ENCODE results near the gene FLRT1.

FLRT1 gene

DNA sequence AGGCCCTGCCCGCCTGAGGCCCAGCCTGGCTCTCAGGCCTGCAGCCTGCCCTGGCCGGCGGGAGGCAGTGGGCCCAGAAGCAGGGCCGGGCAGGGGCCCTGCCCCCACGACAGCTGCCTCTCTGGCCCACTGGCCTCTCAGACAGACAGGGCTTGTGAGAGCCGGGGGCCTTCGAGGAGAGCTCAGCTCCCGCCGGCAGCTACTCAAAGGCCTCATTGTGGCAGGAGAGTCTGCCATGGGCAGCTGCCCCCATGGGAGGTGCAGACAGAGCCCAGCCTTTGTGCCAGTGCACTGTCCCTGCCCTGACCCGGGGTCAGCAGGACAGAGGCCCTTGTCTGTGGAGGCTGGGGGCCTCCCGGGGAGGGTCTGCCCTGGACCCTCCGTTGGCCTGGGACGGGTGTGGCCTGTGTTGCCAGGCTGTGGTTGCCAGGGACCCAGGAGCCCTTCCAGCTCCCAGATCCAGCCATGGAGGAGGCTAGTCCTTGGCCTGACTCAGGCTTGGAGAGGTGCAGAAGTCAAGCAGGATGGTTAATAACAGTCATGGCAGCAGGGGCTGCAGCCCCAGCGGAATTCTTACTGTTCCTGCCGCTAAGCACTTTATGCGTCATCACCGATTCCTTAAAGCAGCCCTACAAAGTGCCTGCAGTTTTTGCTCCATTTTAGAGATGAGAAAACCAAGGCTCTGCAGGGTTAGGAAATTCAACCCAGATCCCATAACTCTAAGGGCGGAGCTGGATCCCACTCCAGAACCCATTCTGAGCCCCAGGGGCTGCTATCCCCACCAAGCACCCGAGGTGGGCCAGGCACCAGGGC, 12.5 kb downstream of the FLRT1 start:
- FAIRE-seq (no peak), DNase-seq (ENCODE audit: insufficient read length, low spot score) (no peak)
- TF ChIP-seq, protein P1, sequence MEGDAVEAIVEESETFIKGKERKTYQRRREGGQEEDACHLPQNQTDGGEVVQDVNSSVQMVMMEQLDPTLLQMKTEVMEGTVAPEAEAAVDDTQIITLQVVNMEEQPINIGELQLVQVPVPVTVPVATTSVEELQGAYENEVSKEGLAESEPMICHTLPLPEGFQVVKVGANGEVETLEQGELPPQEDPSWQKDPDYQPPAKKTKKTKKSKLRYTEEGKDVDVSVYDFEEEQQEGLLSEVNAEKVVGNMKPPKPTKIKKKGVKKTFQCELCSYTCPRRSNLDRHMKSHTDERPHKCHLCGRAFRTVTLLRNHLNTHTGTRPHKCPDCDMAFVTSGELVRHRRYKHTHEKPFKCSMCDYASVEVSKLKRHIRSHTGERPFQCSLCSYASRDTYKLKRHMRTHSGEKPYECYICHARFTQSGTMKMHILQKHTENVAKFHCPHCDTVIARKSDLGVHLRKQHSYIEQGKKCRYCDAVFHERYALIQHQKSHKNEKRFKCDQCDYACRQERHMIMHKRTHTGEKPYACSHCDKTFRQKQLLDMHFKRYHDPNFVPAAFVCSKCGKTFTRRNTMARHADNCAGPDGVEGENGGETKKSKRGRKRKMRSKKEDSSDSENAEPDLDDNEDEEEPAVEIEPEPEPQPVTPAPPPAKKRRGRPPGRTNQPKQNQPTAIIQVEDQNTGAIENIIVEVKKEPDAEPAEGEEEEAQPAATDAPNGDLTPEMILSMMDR (IDR thresholded peaks at IDR 0.05; ENCODE audit: insufficient read depth, missing control alignments) = no peak

DNA sequence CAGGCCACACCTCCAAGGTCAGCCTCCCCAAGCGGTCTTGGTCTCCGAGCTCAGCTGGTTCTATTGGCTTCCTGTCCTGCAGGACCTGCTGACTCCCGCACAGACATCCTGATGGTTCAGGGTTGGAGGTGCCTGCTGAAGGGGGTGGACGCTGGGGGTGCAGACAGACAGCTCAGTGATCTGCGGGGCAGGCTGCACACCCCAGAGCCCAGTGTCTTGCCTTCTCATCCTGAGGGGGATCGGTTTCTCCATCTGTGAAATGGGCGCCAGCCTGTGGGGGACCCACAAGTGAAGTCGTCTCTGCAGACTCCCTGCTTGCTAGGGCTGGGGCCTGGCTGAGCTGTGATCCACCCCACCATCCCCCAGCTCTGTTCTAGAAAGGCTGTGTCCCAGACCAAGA, 13.8 kb downstream of the FLRT1 start:
- TF ChIP-seq, protein P1 (IDR thresholded peaks at IDR 0.05; ENCODE audit: insufficient read depth, missing control alignments) = no peak
- DNase-seq (ENCODE audit: insufficient read length, low spot score) (no peak), FAIRE-seq (no peak)

- no peak for FAIRE-seq
- TF ChIP-seq, protein P1 (IDR thresholded peaks at IDR 0.05; ENCODE audit: insufficient read depth, missing control alignments) = no peak
Observed at GRCh38 chr11:64051297-64051696, 15.6 kb downstream of the FLRT1 start.

DNA sequence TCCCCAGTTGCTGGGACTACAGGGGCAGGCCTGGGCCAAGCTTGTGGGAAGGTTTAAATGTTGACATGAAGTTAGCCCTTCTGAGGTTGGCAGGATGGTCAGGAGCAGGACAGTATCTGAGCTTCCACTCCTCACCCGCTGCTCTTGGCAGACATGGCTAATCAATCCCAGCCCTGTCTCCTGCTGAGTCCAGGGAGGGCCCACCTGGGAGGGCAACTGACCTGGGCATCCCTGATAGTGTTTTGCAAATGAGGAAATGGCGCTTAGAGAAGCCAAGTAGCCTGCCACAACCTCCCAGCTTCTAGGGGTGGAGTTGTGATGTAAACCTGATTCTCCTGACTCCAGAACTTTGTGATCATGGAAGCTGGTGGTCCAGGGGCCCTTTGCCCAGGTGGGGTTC, 16.7 kb downstream of the FLRT1 start:
- DNase-seq (ENCODE audit: insufficient read length, low spot score) (no peak), FAIRE-seq (no peak)
- TF ChIP-seq, protein P1 (IDR thresholded peaks at IDR 0.05; ENCODE audit: insufficient read depth, missing control alignments) = no peak

More at GRCh38 chr11:64051297-64051696, 15.6 kb downstream of the FLRT1 start:
- no peak for DNase-seq (ENCODE audit: insufficient read length, low spot score)

DNA sequence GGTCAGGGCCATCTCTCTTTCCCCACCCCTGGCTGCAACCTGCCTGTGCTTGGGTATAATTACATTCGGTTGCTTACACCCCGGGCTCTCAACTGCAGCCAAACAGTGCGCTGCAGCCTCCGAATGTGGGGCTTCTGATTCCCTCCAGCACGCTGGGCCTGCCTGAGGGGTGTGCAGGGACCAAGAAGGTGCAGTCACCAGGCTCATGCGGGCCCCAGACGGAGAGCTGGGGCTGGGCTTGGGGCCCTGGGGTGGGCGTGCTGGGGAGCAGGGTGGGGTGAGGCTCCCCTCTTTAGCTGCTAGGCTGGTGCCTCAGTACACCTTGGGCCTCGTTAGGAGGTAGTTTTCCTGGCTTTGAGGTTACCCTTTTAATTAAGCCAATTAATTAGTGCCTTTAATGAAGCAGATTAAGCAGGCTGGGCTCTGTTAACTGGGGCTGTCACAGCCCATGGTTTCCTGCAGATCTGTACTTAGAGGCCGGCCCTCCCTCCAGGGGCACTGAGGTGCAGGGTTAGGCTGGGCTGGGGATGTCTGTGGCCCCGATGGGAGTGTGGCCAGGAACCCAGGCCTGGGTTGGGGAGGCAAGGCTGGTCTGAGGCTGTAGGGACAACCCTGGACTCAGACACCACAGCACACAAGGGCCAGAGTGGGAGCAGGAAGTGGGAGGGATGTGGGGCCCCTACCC, 17.3 kb downstream of the FLRT1 start:
- TF ChIP-seq, protein P1 (IDR thresholded peaks at IDR 0.05; ENCODE audit: insufficient read depth, missing control alignments) = no peak
- DNase-seq (ENCODE audit: insufficient read length, low spot score) = no peak
- no peak for FAIRE-seq

GRCh38 chr11:64053699-64054098, 18.0 kb downstream of the FLRT1 start:
- FAIRE-seq = no peak

More at GRCh38 chr11:64053699-64054098, 18.0 kb downstream of the FLRT1 start:
- TF ChIP-seq, protein P1 (IDR thresholded peaks at IDR 0.05; ENCODE audit: insufficient read depth, missing control alignments) = no peak
- no peak for DNase-seq (ENCODE audit: insufficient read length, low spot score)
